Mucosa of descending colon (tissue), 3 donors: ENCODE results near the gene UBE2B. TPM values are rescaled to one million over a fixed set of nuclear protein-coding genes. Genes with fewer than 3 reads are reported as not detected.

ENCODE experiments used
- ATAC-seq: fragments of 200-7000 bp; cut with Tn5 transposase; one replicate; pipeline ENCODE4 v1.9.1; 2020; ENCODE audit warnings: mild to moderate bottlenecking, moderate library complexity
- DNase-seq, 3 donors: peaks; one replicate each; pipeline ENCODE4 v3.0.0-alpha.2; 2020
- H3K36me3 ChIP-seq: fragments of 200-600 bp; one replicate; pipeline ENCODE4 v1.8.0; 2021; ENCODE audit warnings: low read depth, mild to moderate bottlenecking
- H3K4me1 ChIP-seq: fragments of 200-600 bp; one replicate; pipeline ENCODE4 v1.8.0; 2021; ENCODE audit warnings: low read depth, mild to moderate bottlenecking
- H3K4me3 ChIP-seq: fragments of 200-600 bp; one replicate; pipeline ENCODE4 v1.8.0; 2021; ENCODE audit warnings: mild to moderate bottlenecking
- H3K9me3 ChIP-seq: fragments of 200-600 bp; one replicate; pipeline ENCODE4 v1.8.0; 2021; ENCODE audit warnings: mild to moderate bottlenecking
- intact Hi-C, 2 donors: fragments of 100-400 bp; cut with DNase I in 1 of 2; cut with micrococcal nuclease in 1 of 2; formaldehyde crosslinking; loops; one replicate each; pipeline versions ENCODE4 v1.11.0 to v1.11.1; 2022; cut with DNase I, micrococcal nuclease
- total RNA-seq, 3 donors: library from RNA; stranded (reverse); fragmentation: NEBNext Ultra II Directional in 2 of 3; extraction: Animal tissue kit (Norgen Biotek cat#: 25700) in 2 of 3; gene quantifications; one replicate each; pipeline versions ENCODE4 v1.2.1 to v1.2.4, GENCODE V29; 2021 to 2023
- TF ChIP-seq, protein P1 (sequence below): fragments of 200-600 bp; IDR thresholded peaks from one replicate; pipeline ENCODE4 v1.8.0; 2022; ENCODE audit warnings: antibody characterized with exemption, mild to moderate bottlenecking
- donor health status: DM: no; HTN: no; CAD: no; lungs with moderate emphysema.
- donor health status: DM: no; HTN: no; CAD: no.
- donor health status: DM: no; HTN: yes; CAD: no.

The UBE2B gene
- total RNA-seq, 3 donors from 2014 or later, result 84.4 to 99.5 (median 89.5) TPM

GRCh38 chr5:134409321-134409720, 38.0 kb downstream of the UBE2B start:
- intact Hi-C loops, result loop anchor here in 1 of 2 donors (10.0 kb wide), 1 partner anchor 175 kb away; no protein-coding TSS in a partner anchor
- ATAC-seq (no peak), DNase-seq (no peak)
- Histone ChIP-seq H3K4me1 (peaks cover 16% of the 10 kb centered on the region), H3K4me3 (no peak overlapping the region), H3K9me3 (no peaks in the 10 kb centered on the region), H3K36me3 (peaks cover 6% of the 10 kb centered on the region)
- TF ChIP-seq, protein P1, sequence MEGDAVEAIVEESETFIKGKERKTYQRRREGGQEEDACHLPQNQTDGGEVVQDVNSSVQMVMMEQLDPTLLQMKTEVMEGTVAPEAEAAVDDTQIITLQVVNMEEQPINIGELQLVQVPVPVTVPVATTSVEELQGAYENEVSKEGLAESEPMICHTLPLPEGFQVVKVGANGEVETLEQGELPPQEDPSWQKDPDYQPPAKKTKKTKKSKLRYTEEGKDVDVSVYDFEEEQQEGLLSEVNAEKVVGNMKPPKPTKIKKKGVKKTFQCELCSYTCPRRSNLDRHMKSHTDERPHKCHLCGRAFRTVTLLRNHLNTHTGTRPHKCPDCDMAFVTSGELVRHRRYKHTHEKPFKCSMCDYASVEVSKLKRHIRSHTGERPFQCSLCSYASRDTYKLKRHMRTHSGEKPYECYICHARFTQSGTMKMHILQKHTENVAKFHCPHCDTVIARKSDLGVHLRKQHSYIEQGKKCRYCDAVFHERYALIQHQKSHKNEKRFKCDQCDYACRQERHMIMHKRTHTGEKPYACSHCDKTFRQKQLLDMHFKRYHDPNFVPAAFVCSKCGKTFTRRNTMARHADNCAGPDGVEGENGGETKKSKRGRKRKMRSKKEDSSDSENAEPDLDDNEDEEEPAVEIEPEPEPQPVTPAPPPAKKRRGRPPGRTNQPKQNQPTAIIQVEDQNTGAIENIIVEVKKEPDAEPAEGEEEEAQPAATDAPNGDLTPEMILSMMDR, result no peak

DNA sequence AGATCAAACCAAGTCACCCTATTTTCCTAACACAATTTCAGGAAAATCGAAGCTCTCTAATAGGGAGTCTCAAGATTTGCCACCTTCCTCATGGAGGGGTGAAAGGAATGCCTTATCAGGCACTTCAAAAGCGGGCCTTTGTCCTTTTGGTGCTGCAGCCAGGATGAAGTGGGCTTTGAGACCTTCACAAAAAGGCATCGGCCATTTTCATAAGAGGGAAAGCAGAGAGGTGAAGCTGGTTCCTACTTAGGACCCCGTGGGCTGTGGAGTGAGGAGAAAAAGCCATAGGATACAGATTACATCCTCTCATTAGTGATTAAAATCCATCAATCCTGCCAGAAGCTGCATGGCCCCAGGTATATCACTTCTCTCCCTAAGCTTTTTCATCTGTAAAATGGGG, 39.5 kb downstream of the UBE2B start:
- no peak for ATAC-seq
- intact Hi-C loops, result loop anchor here in 1 of 2 donors (10.0 kb wide), 1 partner anchor 114 kb away; the partner anchor contains the start of gene JADE2
- no peak for DNase-seq
- Histone ChIP-seq H3K36me3 (peaks cover 2% of the 10 kb centered on the region), H3K4me1 (peaks cover 27% of the 10 kb centered on the region), H3K9me3 (no peaks in the 10 kb centered on the region), H3K4me3 (no peak overlapping the region)
- TF ChIP-seq, protein P1, result no peak

GRCh38 chr5:134411228-134411545, 39.8 kb downstream of the UBE2B start:
- intact Hi-C loops, result loop anchor here in 1 of 2 donors (10.0 kb wide), 1 partner anchor 114 kb away; the partner anchor contains the start of gene JADE2
- no peak for DNase-seq
- no peaks in the 10 kb centered on the region for H3K36me3 ChIP-seq
- H3K4me1 ChIP-seq, result peaks cover 28% of the 10 kb centered on the region
- no peaks in the 10 kb centered on the region for H3K9me3 ChIP-seq
- ATAC-seq, result no peak
- H3K4me3 ChIP-seq, result peak overlapping the region; percentile 65
- TF ChIP-seq, protein P1, result no peak

GRCh38 chr5:134411546-134412266, 40.3 kb downstream of the UBE2B start, which contains the start of gene CDKN2AIPNL:
CDKN2AIPNL (minus strand) TSS chr5:134411881; CDS start chr5:134411854, 27 bp downstream.
- DNase-seq (peak; percentile 94 to 95 (median 95)), ATAC-seq (peak; percentile 97)
- intact Hi-C loops, result loop anchor here in 1 of 2 donors (10.0 kb wide), 1 partner anchor 113 kb away; the partner anchor contains the start of gene JADE2
- Histone ChIP-seq H3K9me3 (no peaks in the 10 kb centered on the region), H3K4me1 (peaks cover 28% of the 10 kb centered on the region), H3K4me3 (peak within 1 kb of the TSS; percentile 65), H3K36me3 (no peaks in the 10 kb centered on the region)
- TF ChIP-seq, protein P1, result peak; percentile 70

GRCh38 chr5:134413046-134413445, 41.7 kb downstream of the UBE2B start:
- ATAC-seq (no peak), DNase-seq (no peak)
- Histone ChIP-seq H3K36me3 (no peaks in the 10 kb centered on the region), H3K9me3 (no peaks in the 10 kb centered on the region), H3K4me1 (peaks cover 37% of the 10 kb centered on the region), H3K4me3 (no peak overlapping the region)
- intact Hi-C loops, result loop anchor here in 1 of 2 donors (10.0 kb wide), 1 partner anchor 112 kb away; the partner anchor contains the start of gene JADE2
- TF ChIP-seq, protein P1, result no peak
